Astrocyte of the cerebellum (primary cell): ENCODE data around the gene PRKCA.
A peak's percentile ranks its signal among the peaks of the same experiment; 100 is the strongest.

ENCODE experiments used
- DNase-seq: peaks from one replicate; pipeline ENCODE4 v3.0.0-alpha.2; 2011; ENCODE audit warnings: low read depth
- H3K4me3 ChIP-seq: 2 replicates; pipeline ENCODE4 v1.5.1; 2011; ENCODE audit warnings: mild to moderate bottlenecking, low read depth, low read length, moderate library complexity
- in situ Hi-C: cut with HindIII; loops from 2 replicates; pipeline ENCODE4 v1.10.0; 2017; ENCODE audit warnings: low sequenced_read_pairs
- TF ChIP-seq, protein P1 (sequence below): IDR thresholded peaks from 2 replicates; pipeline ENCODE4 v1.5.1; 2012; ENCODE audit warnings: low read length, low read depth, moderate library complexity, mild to moderate bottlenecking; ENCODE audit errors: missing control alignments

The PRKCA gene

DNA sequence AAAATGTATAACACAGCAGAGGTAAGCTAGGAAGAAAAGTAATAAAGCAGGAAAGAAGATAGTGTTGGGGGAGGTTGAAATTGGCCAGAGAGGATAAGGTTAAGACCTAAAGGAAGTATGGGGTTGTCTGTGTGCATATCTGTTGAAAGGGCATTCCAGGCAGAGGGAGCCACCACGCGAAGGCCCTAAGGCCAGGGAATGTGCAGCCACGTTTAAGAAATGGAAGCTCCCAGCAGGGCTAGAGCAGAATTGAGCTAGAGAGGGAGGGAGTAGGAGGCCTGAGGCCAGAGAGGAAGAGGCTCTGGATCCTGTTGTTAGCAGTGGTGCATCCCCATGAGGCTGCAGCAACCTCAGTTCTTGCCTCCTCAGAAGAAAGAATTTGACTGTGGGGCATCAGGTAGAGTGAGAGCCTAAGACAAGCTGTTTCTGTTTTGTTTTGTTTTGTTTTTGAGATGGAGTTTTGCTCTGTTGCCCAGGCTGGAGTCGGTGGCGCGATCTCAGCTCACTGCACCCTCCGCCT, 473.5 kb downstream of the PRKCA start:
- TF ChIP-seq, protein P1, sequence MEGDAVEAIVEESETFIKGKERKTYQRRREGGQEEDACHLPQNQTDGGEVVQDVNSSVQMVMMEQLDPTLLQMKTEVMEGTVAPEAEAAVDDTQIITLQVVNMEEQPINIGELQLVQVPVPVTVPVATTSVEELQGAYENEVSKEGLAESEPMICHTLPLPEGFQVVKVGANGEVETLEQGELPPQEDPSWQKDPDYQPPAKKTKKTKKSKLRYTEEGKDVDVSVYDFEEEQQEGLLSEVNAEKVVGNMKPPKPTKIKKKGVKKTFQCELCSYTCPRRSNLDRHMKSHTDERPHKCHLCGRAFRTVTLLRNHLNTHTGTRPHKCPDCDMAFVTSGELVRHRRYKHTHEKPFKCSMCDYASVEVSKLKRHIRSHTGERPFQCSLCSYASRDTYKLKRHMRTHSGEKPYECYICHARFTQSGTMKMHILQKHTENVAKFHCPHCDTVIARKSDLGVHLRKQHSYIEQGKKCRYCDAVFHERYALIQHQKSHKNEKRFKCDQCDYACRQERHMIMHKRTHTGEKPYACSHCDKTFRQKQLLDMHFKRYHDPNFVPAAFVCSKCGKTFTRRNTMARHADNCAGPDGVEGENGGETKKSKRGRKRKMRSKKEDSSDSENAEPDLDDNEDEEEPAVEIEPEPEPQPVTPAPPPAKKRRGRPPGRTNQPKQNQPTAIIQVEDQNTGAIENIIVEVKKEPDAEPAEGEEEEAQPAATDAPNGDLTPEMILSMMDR = no peak
- DNase-seq = no peak
- in situ Hi-C loops = no loop called here
- H3K4me3 ChIP-seq = no peak overlapping the region

DNA sequence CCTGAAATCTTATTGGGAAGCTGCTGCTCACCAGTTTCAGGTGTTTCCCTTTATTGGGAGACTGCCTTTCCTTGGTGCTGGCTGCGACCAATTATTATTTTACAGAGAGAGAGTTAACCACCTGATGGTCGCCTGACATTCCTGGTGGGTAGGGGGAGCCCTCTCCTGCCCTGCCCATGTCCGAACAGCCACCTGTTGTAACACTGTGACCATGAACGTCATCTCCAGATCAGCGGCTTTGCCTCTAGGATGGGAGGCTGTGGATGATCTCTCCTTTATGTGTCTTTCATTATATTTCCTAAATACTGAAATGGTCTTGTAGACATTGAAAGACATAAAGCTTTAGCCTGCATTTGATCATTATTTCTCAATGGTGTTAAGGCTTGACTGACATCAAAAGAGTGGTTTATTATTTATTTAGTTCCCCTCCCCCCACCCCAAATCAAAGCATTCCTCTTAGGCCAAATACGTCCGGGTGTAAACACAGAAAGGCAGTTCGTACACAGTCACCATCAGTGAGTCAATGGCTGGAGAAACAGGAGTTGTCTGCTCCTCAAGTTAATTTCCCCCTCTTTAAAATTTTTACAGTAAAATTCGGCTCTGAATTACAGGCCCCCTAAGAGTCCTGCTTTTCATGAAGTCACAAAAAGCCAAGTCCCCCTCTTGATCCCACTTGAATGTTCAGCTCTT, 474.7 kb downstream of the PRKCA start:
- TF ChIP-seq, protein P1 = no peak
- in situ Hi-C loops = no loop called here
- H3K4me3 ChIP-seq = no peak overlapping the region
- no peak for DNase-seq

DNA sequence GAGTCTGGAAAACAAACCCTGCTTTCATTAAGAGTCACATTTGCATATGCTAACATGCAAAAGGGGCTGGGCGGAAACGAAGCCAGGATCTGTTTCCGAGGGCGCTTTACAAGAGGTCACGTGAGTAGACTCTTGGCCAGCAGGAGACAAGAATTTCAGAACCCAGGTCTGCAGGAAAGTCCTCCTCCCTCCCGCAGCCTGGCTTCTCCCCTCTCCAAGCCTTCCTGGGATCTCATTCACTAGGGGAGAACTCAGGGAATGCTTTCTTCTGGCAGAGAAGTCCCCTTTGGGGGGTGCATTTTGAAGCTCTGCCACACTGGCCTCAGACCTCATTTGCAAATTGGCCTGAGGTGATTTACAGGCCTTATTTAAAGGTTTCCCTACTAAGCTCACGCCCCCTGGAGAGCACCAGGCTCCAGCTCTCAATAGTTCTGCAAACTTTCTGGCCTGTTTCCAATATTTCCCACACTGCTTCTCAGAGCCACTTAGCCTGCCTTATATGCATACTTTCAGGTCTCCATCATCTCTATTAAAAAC, 475.3 kb downstream of the PRKCA start:
- peak; percentile 60 for DNase-seq
- in situ Hi-C loops = no loop called here
- TF ChIP-seq, protein P1 = no peak
- no peak overlapping the region for H3K4me3 ChIP-seq

DNA sequence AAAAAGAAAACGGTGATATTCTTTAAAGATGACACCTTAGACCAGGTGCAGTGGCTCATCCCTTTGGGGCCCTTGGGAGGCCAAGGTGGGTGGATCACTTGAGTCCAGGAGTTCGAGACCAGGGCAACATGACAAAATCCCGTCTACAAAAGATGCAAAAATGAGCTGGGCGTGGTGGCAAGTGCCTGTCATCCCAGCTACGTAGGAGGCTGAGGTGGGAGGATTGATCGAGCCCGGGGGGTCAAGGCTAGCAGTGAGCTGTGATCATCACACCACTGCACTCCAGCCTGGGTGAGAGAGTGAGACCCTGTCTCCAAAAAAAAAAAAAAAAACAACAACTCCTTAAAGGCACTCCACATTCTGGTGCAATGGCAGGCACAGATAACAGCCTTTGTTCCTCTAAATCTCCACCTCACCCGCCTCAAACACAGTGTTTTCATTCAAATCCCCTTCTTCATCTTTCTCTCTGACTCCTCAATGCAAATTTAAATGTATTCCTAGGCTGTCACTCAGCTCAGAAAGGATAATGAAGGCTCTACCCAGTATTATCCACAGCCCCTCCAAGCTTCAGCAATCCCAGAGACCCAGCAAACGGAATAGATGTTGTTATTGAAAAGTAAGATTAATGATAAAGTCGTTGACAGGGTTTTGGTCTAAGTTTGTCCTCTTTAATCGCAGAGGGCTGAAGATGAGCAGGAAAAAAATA, 476.3 kb downstream of the PRKCA start:
- DNase-seq = no peak
- in situ Hi-C loops = no loop called here
- TF ChIP-seq, protein P1 = no peak
- no peak overlapping the region for H3K4me3 ChIP-seq

DNA sequence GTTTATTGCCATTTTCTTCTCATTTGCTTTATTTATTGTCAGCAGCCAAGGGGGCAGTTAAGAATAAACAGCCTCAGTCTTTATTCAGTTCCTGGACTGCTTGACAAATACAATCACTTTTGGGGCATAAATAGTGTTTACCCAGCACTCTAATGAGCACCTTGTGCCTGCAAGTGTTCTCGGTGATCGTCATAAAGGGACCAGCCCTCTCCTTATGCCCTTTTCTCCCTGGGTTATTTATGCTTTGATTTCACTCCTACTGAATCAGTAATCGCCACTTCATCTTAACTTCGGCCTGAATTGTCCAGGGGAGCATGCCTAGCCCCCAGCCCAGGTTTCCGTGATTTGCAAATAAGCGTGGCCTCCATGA, 476.8 kb downstream of the PRKCA start:
- DNase-seq = no peak
- TF ChIP-seq, protein P1 = no peak
- in situ Hi-C loops = no loop called here
- H3K4me3 ChIP-seq = no peak overlapping the region

DNA sequence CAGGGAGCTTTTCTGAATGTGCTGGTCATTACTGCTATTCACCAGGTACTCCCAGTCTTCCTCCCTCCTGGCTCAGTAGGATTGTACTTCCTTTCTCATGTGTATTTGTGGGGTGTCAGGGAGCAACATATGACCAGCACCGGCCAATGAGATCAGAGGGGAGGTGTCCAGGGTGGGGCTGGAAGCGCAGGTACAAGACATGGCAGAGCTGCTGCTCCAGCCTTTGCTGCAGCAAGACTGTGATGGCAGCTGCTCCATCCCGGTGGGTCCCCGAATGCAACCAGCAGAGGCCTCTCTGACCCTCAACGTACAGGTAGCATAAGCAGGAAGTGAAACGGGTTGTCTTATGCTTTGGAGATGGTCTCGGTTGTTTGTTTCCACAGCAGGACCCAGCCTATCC, 478.7 kb downstream of the PRKCA start:
- H3K4me3 ChIP-seq = no peak overlapping the region
- no peak for DNase-seq
- in situ Hi-C loops = no loop called here
- TF ChIP-seq, protein P1 = no peak
